Adrenal gland (tissue), 12 donors: ENCODE measurements around the gene ZSWIM5. TPM values are rescaled to one million over a fixed set of nuclear protein-coding genes. Genes with fewer than 3 reads are reported as not detected.
A peak's percentile ranks its signal among the peaks of the same experiment; 100 is the strongest.

Experiments used
- DNase-seq, 7 donors: peaks; one replicate each; pipeline ENCODE4 v3.0.0-alpha.2; 2019 to 2020
- H3K27ac ChIP-seq, 5 donors: fragments of 200-600 bp; sonication (generic) in 4 of 5; 1 replicate in 3 of 5; 2 replicates in 2 of 5; pipeline versions ENCODE4 v1.5.1 to v1.8.0; 2016 to 2020; ENCODE audit warnings: mild to moderate bottlenecking in 1 of 5
- H3K27me3 ChIP-seq: fragments of 200-600 bp; 2 replicates; pipeline ENCODE4 v1.8.0; 2021
- H3K36me3 ChIP-seq, 2 donors: fragments of 200-600 bp; replicated peaks in 1 of 2; 1 replicate in 1 of 2; 2 replicates in 1 of 2; pipeline versions ENCODE4 v1.5.1 to v1.8.0; 2018 to 2022
- H3K4me1 ChIP-seq, 2 donors: fragments of 200-600 bp; replicated peaks in 1 of 2; 1 replicate in 1 of 2; 2 replicates in 1 of 2; pipeline versions ENCODE4 v1.5.1 to v1.8.0; 2018 to 2021
- H3K4me3 ChIP-seq, 4 donors: fragments of 200-600 bp; sonication (generic) in 3 of 4; one replicate each; pipeline ENCODE4 v1.5.1; 2016 to 2018
- H3K9me3 ChIP-seq, 3 donors: fragments of 200-600 bp; sonication (generic) in 1 of 3; replicated peaks in 1 of 3; 1 replicate in 2 of 3; 2 replicates in 1 of 3; pipeline versions ENCODE4 v1.5.1 to v1.8.0; 2016 to 2021
- POLR2A ChIP-seq, 2 donors: fragments of 450-650 bp; IDR thresholded peaks; one replicate each; pipeline ENCODE4 v1.6.1; 2017; ENCODE audit warnings: antibody characterized with exemption in 2 of 2, mild to moderate bottlenecking in 2 of 2, moderate library complexity in 1 of 2
- WGBS, 4 donors: extraction: QIAGEN DNeasy Blood & Tissue Kit in 2 of 4; methylation state at CpG; one replicate each; pipeline versions ENCODE4 v1.1.5 to v1.1.7; 2013 to 2017; 5-methylcytosine and 5-hydroxymethylcytosine counted together
- intact Hi-C, 2 donors: fragments of 100-400 bp; cut with DNase I; formaldehyde crosslinking; loops; one replicate each; pipeline versions ENCODE4 v1.14.1 to v1.15.0; 2022 to 2023
- polyA plus RNA-seq, 3 donors: library from polyadenylated mRNA; stranded (reverse); fragments of 200-250 nt in 2 of 3; fragments of 350-450 nt in 1 of 3; fragmentation: Illumina TruSeq in 1 of 3; extraction: RNeasy Lipid Tissue Mini Kit (QIAGEN cat#74804) in 1 of 3; gene quantifications; one replicate each; pipeline ENCODE4 v1.2.3, GENCODE V29; 2013 to 2014
- total RNA-seq, 9 donors: library from RNA; depleted of rRNA in 4 of 9; stranded (reverse); fragments of >200 nt in 4 of 9; fragments of 120-200 nt in 1 of 9; fragmentation: NEBNext Ultra II Directional in 1 of 9; extraction: Animal tissue kit (Norgen Biotek cat#: 25700) in 1 of 9; gene quantifications; one replicate each; pipeline versions ENCODE4 v1.1.0 to v1.2.4, GENCODE V29; 2013 to 2023
- TF ChIP-seq, protein P1 (sequence below), 6 experiments: fragments of 450-650 bp in 4 of 6; fragments of 200-600 bp in 2 of 6; sonication (generic) in 1 of 6; IDR thresholded peaks; 1 replicate in 5 of 6; 2 replicates in 1 of 6; pipeline versions ENCODE4 v1.5.1 to v1.8.0; 2016 to 2021; ENCODE audit warnings: antibody characterized with exemption in 6 of 6, mild to moderate bottlenecking in 2 of 6, moderate library complexity in 1 of 6
- donor health status: healthy with polysubstance abuse.
- donor health status: Bipolar disorder and iron deficiency.
- donor health status: DM: yes; HTN: yes; CAD: no.
- donor health status: DM: no; HTN: no; CAD: no.
- donor health status: DM: no; HTN: no; CAD: no.
- donor health status: DM: yes; HTN: yes; CAD: no.

Gene ZSWIM5
- total and polyA plus RNA-seq, 12 donors, result 5.0 to 34.0 (median 18.7) TPM

DNA sequence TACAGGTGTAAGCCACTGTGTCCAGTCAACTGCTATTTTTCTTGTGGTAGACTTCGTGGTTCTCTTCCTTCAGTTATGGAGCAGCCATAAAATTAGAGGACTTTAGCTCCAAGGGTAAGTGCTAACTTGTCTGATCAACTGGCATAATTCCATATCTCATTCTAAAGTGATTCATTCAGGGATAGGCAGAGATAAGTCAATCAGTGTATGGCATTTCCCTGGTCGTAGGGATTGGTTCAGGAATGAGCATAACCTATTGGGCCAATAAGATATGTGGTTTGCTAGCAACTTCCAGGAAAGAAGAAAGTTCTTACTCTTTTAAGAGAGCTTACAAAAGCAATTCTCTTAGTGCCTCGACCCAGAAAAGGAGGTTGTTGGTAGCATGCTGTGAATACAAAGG is 4.7 kb upstream of the ZSWIM5 start:
- no peak for DNase-seq
- Histone ChIP-seq H3K9me3 (no peaks in the 10 kb centered on the region), H3K36me3 (no peaks in the 10 kb centered on the region), H3K27ac (no peak overlapping the region), H3K4me3 (no peak overlapping the region), H3K27me3 (no peaks in the 10 kb centered on the region), H3K4me1 (peaks cover 0 to 11% of the 10 kb centered on the region in 2 donors)
- no peak for TF ChIP-seq POLR2A (IDR thresholded peaks at IDR 0.05)
- TF ChIP-seq, protein P1, sequence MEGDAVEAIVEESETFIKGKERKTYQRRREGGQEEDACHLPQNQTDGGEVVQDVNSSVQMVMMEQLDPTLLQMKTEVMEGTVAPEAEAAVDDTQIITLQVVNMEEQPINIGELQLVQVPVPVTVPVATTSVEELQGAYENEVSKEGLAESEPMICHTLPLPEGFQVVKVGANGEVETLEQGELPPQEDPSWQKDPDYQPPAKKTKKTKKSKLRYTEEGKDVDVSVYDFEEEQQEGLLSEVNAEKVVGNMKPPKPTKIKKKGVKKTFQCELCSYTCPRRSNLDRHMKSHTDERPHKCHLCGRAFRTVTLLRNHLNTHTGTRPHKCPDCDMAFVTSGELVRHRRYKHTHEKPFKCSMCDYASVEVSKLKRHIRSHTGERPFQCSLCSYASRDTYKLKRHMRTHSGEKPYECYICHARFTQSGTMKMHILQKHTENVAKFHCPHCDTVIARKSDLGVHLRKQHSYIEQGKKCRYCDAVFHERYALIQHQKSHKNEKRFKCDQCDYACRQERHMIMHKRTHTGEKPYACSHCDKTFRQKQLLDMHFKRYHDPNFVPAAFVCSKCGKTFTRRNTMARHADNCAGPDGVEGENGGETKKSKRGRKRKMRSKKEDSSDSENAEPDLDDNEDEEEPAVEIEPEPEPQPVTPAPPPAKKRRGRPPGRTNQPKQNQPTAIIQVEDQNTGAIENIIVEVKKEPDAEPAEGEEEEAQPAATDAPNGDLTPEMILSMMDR (IDR thresholded peaks at IDR 0.05), result no peak
- WGBS, 4 donors, result 50 to 71% (median 63%) methylated on average over 3 of the region's 3 CpGs
- intact Hi-C loops, result no loop called here

DNA sequence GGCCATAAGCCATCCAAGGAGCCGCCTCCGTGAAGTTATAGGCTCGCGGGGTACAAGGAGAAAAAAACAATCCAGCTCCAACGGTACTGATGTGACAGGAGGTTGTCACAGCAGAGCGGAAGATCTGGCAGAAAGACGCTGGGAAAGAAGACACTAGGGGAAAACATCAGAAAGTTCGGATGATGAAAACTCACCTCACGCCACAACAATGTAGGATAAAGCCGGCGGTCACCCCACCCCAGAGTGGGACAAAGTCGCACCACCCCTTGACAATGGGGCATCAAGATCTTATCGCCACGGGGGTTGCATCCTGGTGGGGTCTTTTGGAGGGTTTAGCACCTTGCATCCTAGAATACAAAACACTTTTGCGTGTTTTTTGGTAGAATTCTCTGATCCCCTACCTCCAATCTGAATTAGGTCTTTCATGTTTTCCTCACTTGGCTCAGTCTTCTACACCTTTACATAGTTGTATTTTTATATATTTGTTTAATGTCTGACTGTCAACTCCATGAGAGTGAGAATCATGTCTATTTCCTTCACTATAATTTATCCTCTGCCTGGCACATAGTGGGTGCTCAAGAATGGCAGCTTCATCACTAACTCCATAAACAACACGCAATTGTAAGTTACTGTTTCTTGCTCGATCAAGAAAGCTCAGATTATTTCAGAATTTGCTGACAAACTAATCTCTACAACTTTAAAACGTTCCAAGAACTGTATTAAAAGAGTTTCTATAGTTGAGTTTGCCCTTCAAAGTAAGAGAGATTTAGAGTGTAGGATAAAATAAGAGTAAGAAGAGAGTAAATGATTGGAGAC is 611 bp upstream of the ZSWIM5 start:
- no peak for DNase-seq

DNA sequence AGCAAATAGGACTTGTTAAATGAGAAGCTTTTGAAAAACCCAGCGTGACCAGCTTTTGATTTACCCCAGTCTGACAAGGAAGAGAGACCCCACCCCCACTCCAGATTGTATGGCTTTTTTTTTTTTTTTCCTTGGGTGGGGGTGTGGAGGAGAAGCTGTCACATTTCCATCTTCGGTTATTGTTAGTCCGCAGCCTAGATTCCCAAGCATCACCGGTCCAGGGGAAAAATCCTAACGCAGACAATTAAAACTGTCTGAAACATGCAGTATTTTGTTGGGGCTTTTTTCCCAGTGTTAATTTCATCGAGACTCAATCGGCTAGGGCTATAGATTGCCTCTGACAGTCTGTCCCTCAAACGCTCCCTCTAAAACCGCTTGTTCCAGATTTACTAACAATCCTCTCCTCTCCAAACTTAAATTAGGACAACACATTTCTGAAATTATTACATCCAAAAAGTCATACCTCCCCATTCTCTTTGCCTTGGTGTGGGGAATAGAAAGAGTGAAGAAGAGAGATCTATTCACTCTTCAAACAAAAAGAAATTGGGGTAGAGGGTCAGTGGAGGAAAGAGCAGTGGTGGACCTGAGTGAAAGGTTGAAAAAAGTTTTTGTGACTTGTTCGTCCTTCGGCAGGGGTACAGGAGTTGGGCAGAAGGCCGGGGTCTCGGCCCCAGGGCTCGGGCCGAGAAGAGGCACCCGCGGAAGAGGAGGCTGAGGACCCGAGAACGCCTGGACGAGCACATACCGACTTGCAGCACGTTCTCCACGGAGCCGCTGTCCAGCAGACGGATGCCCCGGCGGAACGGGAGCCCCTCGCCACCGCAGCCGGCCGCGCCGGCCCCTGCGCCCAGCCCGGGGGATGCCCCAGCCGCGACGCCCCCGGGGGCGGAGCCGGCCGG is 1.1 kb downstream of the ZSWIM5 start:
- peak overlapping the region in 3 of 4 donors; percentile 27 to 90 (median 63) for H3K4me3 ChIP-seq
- H3K4me1 ChIP-seq, result peaks cover 0 to 35% of the 10 kb centered on the region in 2 donors
- intact Hi-C loops, result loop anchor here in 1 of 2 donors (5.0 kb wide), 2 partner anchors 92 to 183 kb away; no protein-coding TSS in a partner anchor
- peak overlapping the region in 3 of 5 donors; percentile 61 to 95 (median 75) for H3K27ac ChIP-seq
- H3K9me3 ChIP-seq, result no peaks in the 10 kb centered on the region
- no peaks in the 10 kb centered on the region for H3K36me3 ChIP-seq
- TF ChIP-seq POLR2A (IDR thresholded peaks at IDR 0.05), result no peak
- TF ChIP-seq, protein P1 (IDR thresholded peaks at IDR 0.05), result no peak
- 1 to 8% (median 3%) methylated on average over 17 to 43 of the region's 43 CpGs for WGBS, 4 donors
- DNase-seq, result peak; percentile 46 to 69 (median 64)
- no peaks in the 10 kb centered on the region for H3K27me3 ChIP-seq

More for the DNA sequence above, 611 bp upstream of the ZSWIM5 start:
- peak overlapping the region in 2 of 4 donors; percentile 90 to 98 for H3K4me3 ChIP-seq
- H3K27me3 ChIP-seq, result no peaks in the 10 kb centered on the region
- no peaks in the 10 kb centered on the region for H3K36me3 ChIP-seq
- intact Hi-C loops, result loop anchor here in 1 of 2 donors (5.0 kb wide), 2 partner anchors 90 to 185 kb away; no protein-coding TSS in a partner anchor
- H3K4me1 ChIP-seq, result peaks cover 0 to 24% of the 10 kb centered on the region in 2 donors
- peak overlapping the region in 4 of 5 donors; percentile 16 to 95 (median 88) for H3K27ac ChIP-seq
- H3K9me3 ChIP-seq, result no peaks in the 10 kb centered on the region
- 9 to 12% (median 10%) methylated on average over 17 to 18 of the region's 18 CpGs for WGBS, 4 donors
- TF ChIP-seq, protein P1 (IDR thresholded peaks at IDR 0.05), result no peak
- no peak for TF ChIP-seq POLR2A (IDR thresholded peaks at IDR 0.05)
